ENCODE results near the gene MLIP. TPM values are rescaled to one million over a fixed set of nuclear protein-coding genes. Genes with fewer than 3 reads are reported as not detected.

Gene MLIP
- total RNA-seq, 5 donors from 2014 or later (not counting 1 experiment from before 2014, with no cell fraction given), result not detected

- H3K4me3 Mint-ChIP-seq, result no peak overlapping the region
- peaks cover 0 to 3% (median 2%) of the 10 kb centered on the region in 3 donors for H3K9me3 Mint-ChIP-seq
- no peak for ATAC-seq (replicated peaks in 1 of 4)
- H3K4me1 Mint-ChIP-seq, result no peaks in the 10 kb centered on the region
- Histone ChIP-seq H3K27me3 (replicated peaks in 1 of 2; ENCODE audit: control insufficient read depth in 2 of 2, extremely low read depth in 1 of 2, insufficient read depth in 2 of 2, low read length in 1 of 2) (no peaks in the 10 kb centered on the region), H3K4me1 (ENCODE audit: control insufficient read depth in 1 of 2, extremely low read depth in 1 of 2, insufficient read depth in 2 of 2, low read length in 2 of 2) (no peaks in the 10 kb centered on the region), H3K4me3 (ENCODE audit: control insufficient read depth in 1 of 2, extremely low read depth in 1 of 2, low read length in 1 of 2) (no peak overlapping the region), H3K36me3 (ENCODE audit: control insufficient read depth in 2 of 2, extremely low read depth in 1 of 2, insufficient read depth in 1 of 2, low read length in 1 of 2) (no peaks in the 10 kb centered on the region), H3K9me3 (no peaks in the 10 kb centered on the region), H3K27ac (ENCODE audit: low read length) (no peak overlapping the region)
- POLR2A ChIA-PET, result no interaction called here
- H3K27ac Mint-ChIP-seq, result no peak overlapping the region
- no CpG with 5 or more reads among the region's 1 CpG for WGBS (ENCODE audit: insufficient coverage)
- DNase-seq, result no peak
- H3K27me3 Mint-ChIP-seq, result no peaks in the 10 kb centered on the region
- CTCF ChIA-PET, result no interaction called here
- H3K36me3 Mint-ChIP-seq, result no peaks in the 10 kb centered on the region
Observed at GRCh38 chr6:54185885-54186284, 74.6 kb downstream of the MLIP start.

DNA sequence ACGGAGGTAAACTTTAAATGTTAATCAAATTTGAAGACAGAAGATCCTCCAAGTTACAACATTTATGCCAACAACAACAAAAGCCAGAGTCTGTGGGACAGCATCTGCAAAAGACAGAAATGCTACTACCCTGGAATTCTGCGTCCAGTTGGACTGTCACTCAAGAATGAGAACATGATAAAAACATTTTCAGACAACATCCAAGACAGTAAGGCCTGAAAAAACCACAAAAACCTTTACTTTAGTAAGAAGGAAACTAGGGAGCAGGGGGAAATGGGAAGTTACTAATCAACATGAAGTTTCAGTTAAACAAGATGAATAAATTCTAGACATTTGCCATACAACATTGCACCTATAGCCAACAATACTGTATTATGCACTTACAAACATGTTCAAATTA lies 77.6 kb downstream of the MLIP start:
- Mint-ChIP-seq H3K9me3 (peaks cover 0 to 3% (median 2%) of the 10 kb centered on the region in 3 donors), H3K27me3 (no peaks in the 10 kb centered on the region), H3K27ac (no peak overlapping the region), H3K4me3 (no peak overlapping the region), H3K36me3 (no peaks in the 10 kb centered on the region), H3K4me1 (no peaks in the 10 kb centered on the region)
- no peaks in the 10 kb centered on the region for H3K27me3 ChIP-seq (replicated peaks in 1 of 2; ENCODE audit: control insufficient read depth in 2 of 2, extremely low read depth in 1 of 2, insufficient read depth in 2 of 2, low read length in 1 of 2)
- no peaks in the 10 kb centered on the region for H3K36me3 ChIP-seq (ENCODE audit: control insufficient read depth in 2 of 2, extremely low read depth in 1 of 2, insufficient read depth in 1 of 2, low read length in 1 of 2)
- no peak for ATAC-seq (replicated peaks in 1 of 4)
- ChIA-PET POLR2A (no interaction called here), CTCF (no interaction called here)
- no peak overlapping the region for H3K4me3 ChIP-seq (ENCODE audit: control insufficient read depth in 1 of 2, extremely low read depth in 1 of 2, low read length in 1 of 2)
- H3K4me1 ChIP-seq (ENCODE audit: control insufficient read depth in 1 of 2, extremely low read depth in 1 of 2, insufficient read depth in 2 of 2, low read length in 2 of 2), result no peaks in the 10 kb centered on the region
- no peaks in the 10 kb centered on the region for H3K9me3 ChIP-seq
- no CpG with 5 or more reads among the region's 2 CpGs for WGBS (ENCODE audit: insufficient coverage)
- no peak for DNase-seq
- no peak overlapping the region for H3K27ac ChIP-seq (ENCODE audit: low read length)

- Mint-ChIP-seq H3K27ac (no peak overlapping the region), H3K4me1 (no peaks in the 10 kb centered on the region), H3K9me3 (peaks cover 0 to 7% (median under 1%) of the 10 kb centered on the region in 3 donors), H3K4me3 (no peak overlapping the region), H3K27me3 (no peaks in the 10 kb centered on the region), H3K36me3 (no peaks in the 10 kb centered on the region)
- Histone ChIP-seq H3K27me3 (replicated peaks in 1 of 2; ENCODE audit: control insufficient read depth in 2 of 2, extremely low read depth in 1 of 2, insufficient read depth in 2 of 2, low read length in 1 of 2) (no peaks in the 10 kb centered on the region), H3K27ac (ENCODE audit: low read length) (no peak overlapping the region), H3K4me3 (ENCODE audit: control insufficient read depth in 1 of 2, extremely low read depth in 1 of 2, low read length in 1 of 2) (no peak overlapping the region), H3K9me3 (no peaks in the 10 kb centered on the region), H3K36me3 (ENCODE audit: control insufficient read depth in 2 of 2, extremely low read depth in 1 of 2, insufficient read depth in 1 of 2, low read length in 1 of 2) (no peaks in the 10 kb centered on the region), H3K4me1 (ENCODE audit: control insufficient read depth in 1 of 2, extremely low read depth in 1 of 2, insufficient read depth in 2 of 2, low read length in 2 of 2) (no peaks in the 10 kb centered on the region)
- DNase-seq (no peak), ATAC-seq (replicated peaks in 1 of 4) (no peak)
- ChIA-PET CTCF (no interaction called here), POLR2A (no interaction called here)
- no CpG with 5 or more reads among the region's 2 CpGs for WGBS (ENCODE audit: insufficient coverage)
Observed at GRCh38 chr6:54191461-54191860, 80.2 kb downstream of the MLIP start.

DNA sequence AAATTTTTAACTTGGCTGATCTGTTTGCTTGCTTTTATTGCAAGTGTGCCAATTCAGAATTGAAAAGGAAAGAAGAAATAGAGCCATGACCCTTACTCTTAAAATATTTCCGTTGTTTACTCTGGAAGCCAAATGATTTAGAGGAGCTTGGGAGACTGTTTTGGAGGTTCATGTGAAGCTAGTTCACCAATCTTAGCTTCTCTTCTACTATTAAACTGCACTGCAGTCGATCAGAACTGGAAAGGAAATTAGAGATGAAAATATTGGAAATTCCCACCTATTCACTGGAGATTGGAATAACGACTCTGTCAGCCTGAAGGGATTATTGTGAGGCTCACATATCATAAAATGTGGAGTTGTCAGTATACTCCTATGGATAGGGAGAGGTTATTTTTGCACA lies 81.8 kb downstream of the MLIP start:
- H3K4me1 Mint-ChIP-seq, result no peaks in the 10 kb centered on the region
- H3K4me3 Mint-ChIP-seq, result no peak overlapping the region
- H3K9me3 Mint-ChIP-seq, result peaks cover 0 to 13% (median 8%) of the 10 kb centered on the region in 3 donors
- POLR2A ChIA-PET, result no interaction called here
- no peak overlapping the region for H3K27ac Mint-ChIP-seq
- CTCF ChIA-PET, result no interaction called here
- H3K27me3 Mint-ChIP-seq, result no peaks in the 10 kb centered on the region
- H3K36me3 ChIP-seq (ENCODE audit: control insufficient read depth in 2 of 2, extremely low read depth in 1 of 2, insufficient read depth in 1 of 2, low read length in 1 of 2), result no peaks in the 10 kb centered on the region
- DNase-seq (no peak), ATAC-seq (replicated peaks in 1 of 4) (no peak)
- no peaks in the 10 kb centered on the region for H3K4me1 ChIP-seq (ENCODE audit: control insufficient read depth in 1 of 2, extremely low read depth in 1 of 2, insufficient read depth in 2 of 2, low read length in 2 of 2)
- no peaks in the 10 kb centered on the region for H3K36me3 Mint-ChIP-seq
- WGBS (ENCODE audit: insufficient coverage), result no CpG with 5 or more reads among the region's 3 CpGs
- no peaks in the 10 kb centered on the region for H3K9me3 ChIP-seq
- no peak overlapping the region for H3K27ac ChIP-seq (ENCODE audit: low read length)
- H3K27me3 ChIP-seq (replicated peaks in 1 of 2; ENCODE audit: control insufficient read depth in 2 of 2, extremely low read depth in 1 of 2, insufficient read depth in 2 of 2, low read length in 1 of 2), result no peaks in the 10 kb centered on the region
- no peak overlapping the region for H3K4me3 ChIP-seq (ENCODE audit: control insufficient read depth in 1 of 2, extremely low read depth in 1 of 2, low read length in 1 of 2)

GRCh38 chr6:54193560-54193959 lies 82.3 kb downstream of the MLIP start:
- Histone ChIP-seq H3K4me3 (ENCODE audit: control insufficient read depth in 1 of 2, extremely low read depth in 1 of 2, low read length in 1 of 2) (no peak overlapping the region), H3K9me3 (no peaks in the 10 kb centered on the region), H3K4me1 (ENCODE audit: control insufficient read depth in 1 of 2, extremely low read depth in 1 of 2, insufficient read depth in 2 of 2, low read length in 2 of 2) (no peaks in the 10 kb centered on the region), H3K27me3 (replicated peaks in 1 of 2; ENCODE audit: control insufficient read depth in 2 of 2, extremely low read depth in 1 of 2, insufficient read depth in 2 of 2, low read length in 1 of 2) (no peaks in the 10 kb centered on the region), H3K36me3 (ENCODE audit: control insufficient read depth in 2 of 2, extremely low read depth in 1 of 2, insufficient read depth in 1 of 2, low read length in 1 of 2) (no peaks in the 10 kb centered on the region), H3K27ac (ENCODE audit: low read length) (no peak overlapping the region)
- 43% methylated on average over 1 of the region's 3 CpGs for WGBS (ENCODE audit: insufficient coverage)
- peaks cover 0 to 13% (median 11%) of the 10 kb centered on the region in 3 donors for H3K9me3 Mint-ChIP-seq
- no peak overlapping the region for H3K4me3 Mint-ChIP-seq
- no peaks in the 10 kb centered on the region for H3K27me3 Mint-ChIP-seq
- no peaks in the 10 kb centered on the region for H3K36me3 Mint-ChIP-seq
- DNase-seq (no peak), ATAC-seq (replicated peaks in 1 of 4) (no peak)
- no peaks in the 10 kb centered on the region for H3K4me1 Mint-ChIP-seq
- ChIA-PET POLR2A (no interaction called here), CTCF (no interaction called here)
- no peak overlapping the region for H3K27ac Mint-ChIP-seq

DNA sequence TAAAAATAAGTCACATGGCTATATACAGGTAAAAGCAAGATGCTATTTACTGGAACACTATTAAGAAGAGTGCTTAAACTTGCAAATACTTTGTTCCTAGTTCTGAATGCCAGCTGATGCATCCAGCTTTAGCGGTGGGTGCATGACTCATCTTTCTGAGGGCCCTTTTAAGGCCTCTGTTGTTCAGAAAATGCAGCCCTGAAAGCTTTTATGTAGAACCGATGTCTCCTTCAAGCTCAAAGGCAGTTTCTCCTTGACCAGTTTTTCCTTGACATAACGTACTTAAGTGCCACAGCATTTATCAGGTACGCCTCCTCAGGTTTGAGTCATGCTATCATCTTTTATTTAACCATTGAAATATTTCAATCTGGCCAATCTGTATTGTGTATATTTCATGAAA lies 82.8 kb downstream of the MLIP start:
- H3K36me3 ChIP-seq (ENCODE audit: control insufficient read depth in 2 of 2, extremely low read depth in 1 of 2, insufficient read depth in 1 of 2, low read length in 1 of 2), result no peaks in the 10 kb centered on the region
- H3K36me3 Mint-ChIP-seq, result no peaks in the 10 kb centered on the region
- ChIA-PET CTCF (no interaction called here), POLR2A (no interaction called here)
- no peak overlapping the region for H3K4me3 ChIP-seq (ENCODE audit: control insufficient read depth in 1 of 2, extremely low read depth in 1 of 2, low read length in 1 of 2)
- H3K9me3 ChIP-seq, result no peaks in the 10 kb centered on the region
- WGBS (ENCODE audit: insufficient coverage), result 0% methylated on average over 1 of the region's 4 CpGs
- no peaks in the 10 kb centered on the region for H3K4me1 Mint-ChIP-seq
- ATAC-seq (replicated peaks in 1 of 4) (no peak), DNase-seq (no peak)
- no peaks in the 10 kb centered on the region for H3K27me3 ChIP-seq (replicated peaks in 1 of 2; ENCODE audit: control insufficient read depth in 2 of 2, extremely low read depth in 1 of 2, insufficient read depth in 2 of 2, low read length in 1 of 2)
- H3K27ac Mint-ChIP-seq, result no peak overlapping the region
- no peaks in the 10 kb centered on the region for H3K27me3 Mint-ChIP-seq
- H3K4me1 ChIP-seq (ENCODE audit: control insufficient read depth in 1 of 2, extremely low read depth in 1 of 2, insufficient read depth in 2 of 2, low read length in 2 of 2), result no peaks in the 10 kb centered on the region
- H3K4me3 Mint-ChIP-seq, result no peak overlapping the region
- H3K27ac ChIP-seq (ENCODE audit: low read length), result no peak overlapping the region
- H3K9me3 Mint-ChIP-seq, result peaks cover 0 to 14% (median 13%) of the 10 kb centered on the region in 3 donors

GRCh38 chr6:54195637-54196036 lies 84.4 kb downstream of the MLIP start:
- no CpG with 5 or more reads among the region's 3 CpGs for WGBS (ENCODE audit: insufficient coverage)
- ChIA-PET CTCF (no interaction called here), POLR2A (no interaction called here)
- H3K4me1 ChIP-seq (ENCODE audit: control insufficient read depth in 1 of 2, extremely low read depth in 1 of 2, insufficient read depth in 2 of 2, low read length in 2 of 2), result no peaks in the 10 kb centered on the region
- Mint-ChIP-seq H3K9me3 (peaks cover 0 to 14% (median 10%) of the 10 kb centered on the region in 3 donors), H3K4me1 (no peaks in the 10 kb centered on the region), H3K27ac (no peak overlapping the region), H3K4me3 (no peak overlapping the region), H3K36me3 (no peaks in the 10 kb centered on the region), H3K27me3 (no peaks in the 10 kb centered on the region)
- no peak overlapping the region for H3K27ac ChIP-seq (ENCODE audit: low read length)
- no peaks in the 10 kb centered on the region for H3K36me3 ChIP-seq (ENCODE audit: control insufficient read depth in 2 of 2, extremely low read depth in 1 of 2, insufficient read depth in 1 of 2, low read length in 1 of 2)
- no peaks in the 10 kb centered on the region for H3K27me3 ChIP-seq (replicated peaks in 1 of 2; ENCODE audit: control insufficient read depth in 2 of 2, extremely low read depth in 1 of 2, insufficient read depth in 2 of 2, low read length in 1 of 2)
- H3K9me3 ChIP-seq, result no peaks in the 10 kb centered on the region
- DNase-seq (no peak), ATAC-seq (replicated peaks in 1 of 4) (no peak)
- H3K4me3 ChIP-seq (ENCODE audit: control insufficient read depth in 1 of 2, extremely low read depth in 1 of 2, low read length in 1 of 2), result no peak overlapping the region
